Liver (tissue), 2 donors: ENCODE measurements around the gene CUL7.

ENCODE experiments used
- CTCF ChIP-seq: fragments of 150-350 bp; IDR thresholded peaks from 2 replicates; pipeline ENCODE4 v1.5.1; 2017; ENCODE audit warnings: improper control_type of control experiment, low read depth, low read length; ENCODE audit not compliant: missing input control
- TF ChIP-seq, protein P1 (sequence below): IDR thresholded peaks from 2 replicates; pipeline ENCODE4 v1.6.1; 2016; ENCODE audit warnings: antibody characterized with exemption
- donor health status: healthy.

GRCh38 chr6:43089874-43090558, 36.4 kb upstream of the CUL7 start:
- TF ChIP-seq CTCF: no peak
- TF ChIP-seq, protein P1, sequence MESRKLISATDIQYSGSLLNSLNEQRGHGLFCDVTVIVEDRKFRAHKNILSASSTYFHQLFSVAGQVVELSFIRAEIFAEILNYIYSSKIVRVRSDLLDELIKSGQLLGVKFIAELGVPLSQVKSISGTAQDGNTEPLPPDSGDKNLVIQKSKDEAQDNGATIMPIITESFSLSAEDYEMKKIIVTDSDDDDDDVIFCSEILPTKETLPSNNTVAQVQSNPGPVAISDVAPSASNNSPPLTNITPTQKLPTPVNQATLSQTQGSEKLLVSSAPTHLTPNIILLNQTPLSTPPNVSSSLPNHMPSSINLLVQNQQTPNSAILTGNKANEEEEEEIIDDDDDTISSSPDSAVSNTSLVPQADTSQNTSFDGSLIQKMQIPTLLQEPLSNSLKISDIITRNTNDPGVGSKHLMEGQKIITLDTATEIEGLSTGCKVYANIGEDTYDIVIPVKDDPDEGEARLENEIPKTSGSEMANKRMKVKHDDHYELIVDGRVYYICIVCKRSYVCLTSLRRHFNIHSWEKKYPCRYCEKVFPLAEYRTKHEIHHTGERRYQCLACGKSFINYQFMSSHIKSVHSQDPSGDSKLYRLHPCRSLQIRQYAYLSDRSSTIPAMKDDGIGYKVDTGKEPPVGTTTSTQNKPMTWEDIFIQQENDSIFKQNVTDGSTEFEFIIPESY: no peak
